ENCODE data around the gene IL1A.

GRCh38 chr2:112772322-112772721 lies 12.0 kb downstream of the IL1A start:
- no peak for TF ChIP-seq CTCF (IDR thresholded peaks at IDR 0.05)
- TF ChIP-seq POLR2A (IDR thresholded peaks at IDR 0.05): no peak

Data from testis (tissue), 2 donors.